Measurements from ENCODE around the gene SDCCAG8.
"Not testable (repeated sequence)": the region's sequence is repeated elsewhere in the genome, so short reads cannot be mapped to it uniquely, and the experiment has no call there.

The SDCCAG8 gene

DNA sequence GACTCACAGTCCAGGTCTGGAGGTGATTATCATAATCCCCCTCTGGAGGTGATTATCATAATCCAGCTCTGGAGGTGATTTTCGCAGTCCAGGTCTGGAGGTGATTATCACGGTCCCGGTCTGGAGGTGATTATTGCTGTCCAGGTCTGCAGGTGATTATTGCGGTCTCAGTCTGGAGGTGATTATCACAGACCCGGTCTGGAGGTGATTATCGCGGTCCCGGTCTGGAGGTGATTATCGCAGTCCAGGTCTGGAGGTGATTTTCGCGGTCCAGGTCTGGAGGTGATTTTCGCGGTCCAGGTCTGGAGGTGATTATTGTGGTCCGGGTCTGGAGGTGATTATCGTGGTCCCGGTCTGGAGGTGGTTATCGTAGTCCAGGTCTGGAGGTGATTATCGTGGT is 76.6 kb downstream of the SDCCAG8 start:
- no peak for DNase-seq (ENCODE audit: low spot score)

DNA sequence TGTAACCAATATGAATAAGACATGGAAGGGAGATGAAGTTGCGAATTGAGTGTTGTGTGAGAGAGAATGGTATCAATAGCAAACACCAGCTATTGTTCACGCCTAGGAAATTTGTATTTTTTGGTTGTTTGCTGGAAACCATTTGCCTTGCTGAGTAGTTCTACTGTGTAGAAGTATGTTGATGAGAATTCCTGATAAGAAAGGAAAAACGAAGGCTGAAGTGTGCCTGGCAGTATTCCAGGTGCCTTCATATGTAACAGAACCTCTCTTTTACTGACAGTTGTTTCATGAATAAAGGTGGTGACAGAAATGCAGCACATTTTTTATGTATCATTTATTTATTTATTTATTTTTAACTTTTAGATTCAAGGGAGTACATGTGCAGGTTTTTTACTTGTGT is 79.5 kb downstream of the SDCCAG8 start:
- no peak for DNase-seq (ENCODE audit: low spot score)

DNA sequence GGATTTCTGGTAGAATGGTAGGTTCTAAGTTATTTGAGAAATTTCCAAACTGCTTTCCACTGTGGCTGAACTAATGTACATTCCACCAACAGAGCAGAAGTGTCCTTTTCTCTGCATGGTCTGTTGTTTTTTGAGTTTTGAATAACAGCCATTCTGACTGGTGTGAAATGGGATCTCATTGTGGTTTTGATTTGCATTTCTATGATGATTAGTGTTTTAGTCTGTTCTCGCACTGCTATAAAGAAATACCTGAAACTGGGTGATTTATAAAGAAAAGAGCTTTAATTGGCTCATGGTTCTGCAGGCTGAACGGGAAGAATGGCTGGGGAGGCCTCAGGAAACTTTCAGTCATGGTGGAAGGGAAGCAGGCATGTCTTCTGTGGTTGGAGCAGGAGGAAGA is 80.3 kb downstream of the SDCCAG8 start:
- DNase-seq (ENCODE audit: low spot score) = no peak

DNA sequence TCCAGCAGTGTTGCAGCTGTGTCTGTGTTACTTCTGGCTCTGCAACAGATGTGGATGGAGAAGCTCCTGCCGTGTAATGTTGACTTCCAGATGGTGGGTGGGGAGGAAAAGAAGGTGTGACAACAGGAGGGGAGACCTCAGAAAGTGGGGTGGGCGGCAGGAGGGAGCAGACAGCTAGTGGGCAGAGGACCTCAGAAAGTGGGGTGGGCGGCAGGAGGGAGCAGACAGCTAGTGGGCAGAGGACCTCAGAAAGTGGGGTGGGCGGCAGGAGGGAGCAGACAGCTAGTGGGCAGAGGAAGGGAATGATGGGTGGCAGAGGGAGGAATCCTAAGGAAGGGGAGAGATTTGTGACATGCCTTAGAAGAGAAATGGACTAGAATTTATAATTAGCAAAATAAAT is 83.0 kb downstream of the SDCCAG8 start:
- not testable (repeated sequence) for DNase-seq (ENCODE audit: low spot score)

DNA sequence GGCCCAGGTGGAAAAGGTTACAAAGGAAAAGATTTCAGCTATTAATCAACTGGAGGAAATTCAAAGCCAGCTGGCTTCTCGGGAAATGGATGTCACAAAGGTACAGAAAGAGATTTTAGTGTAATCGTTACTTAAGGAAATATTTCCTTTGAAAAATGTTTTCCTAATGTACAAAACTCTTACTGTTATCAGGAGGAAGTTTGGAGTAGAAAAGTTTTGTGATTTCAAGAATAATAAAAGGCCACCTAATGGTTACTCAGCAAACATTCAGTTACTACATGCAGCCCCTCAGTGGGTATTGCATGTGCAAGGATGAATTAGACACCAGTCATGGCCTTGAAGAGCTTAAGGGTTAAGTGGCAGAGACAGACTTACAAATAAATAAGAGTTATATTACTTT is 85.2 kb downstream of the SDCCAG8 start:
- no peak for DNase-seq (ENCODE audit: low spot score)

DNA sequence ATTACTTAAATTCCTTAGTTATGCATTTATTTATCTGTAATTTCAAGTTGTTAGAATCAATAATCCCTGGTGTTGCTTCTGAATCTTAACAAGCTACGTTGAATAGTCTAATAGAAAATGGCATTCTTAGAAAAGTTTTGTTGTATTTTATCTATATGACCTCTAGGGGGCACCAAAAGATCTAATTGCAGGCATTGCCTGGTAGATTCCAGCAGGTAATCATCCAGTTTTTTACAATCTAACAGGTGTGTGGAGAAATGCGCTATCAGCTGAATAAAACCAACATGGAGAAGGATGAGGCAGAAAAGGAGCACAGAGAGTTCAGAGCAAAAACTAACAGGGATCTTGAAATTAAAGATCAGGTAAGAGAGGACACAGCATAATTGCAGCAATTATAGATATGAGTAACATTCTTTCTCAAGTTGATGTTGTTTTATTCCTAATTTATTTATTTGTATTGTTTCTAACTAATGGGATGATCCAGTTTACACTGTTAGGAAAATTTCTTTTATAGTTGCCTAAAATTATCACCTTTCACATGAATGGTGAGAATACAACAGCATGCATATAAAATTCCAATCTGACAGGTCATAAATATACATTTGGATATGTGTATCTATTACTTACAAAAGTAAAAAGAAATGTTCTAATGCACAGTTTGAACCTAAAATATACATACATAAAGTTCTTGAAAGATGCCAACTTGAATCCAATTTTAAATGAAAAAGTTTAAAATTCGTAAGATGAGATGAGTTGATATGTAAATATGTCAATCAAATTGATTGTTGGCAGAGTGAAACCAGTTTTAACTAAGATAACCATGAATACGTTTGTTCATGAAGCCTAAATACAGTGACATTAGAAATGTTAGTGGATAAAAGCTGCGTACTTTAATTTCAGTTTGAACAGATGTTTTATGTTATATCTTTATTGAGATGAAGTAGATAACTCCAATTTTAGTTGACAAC is 88.4 kb downstream of the SDCCAG8 start:
- peak; percentile 66 for DNase-seq (ENCODE audit: low spot score)

DNA sequence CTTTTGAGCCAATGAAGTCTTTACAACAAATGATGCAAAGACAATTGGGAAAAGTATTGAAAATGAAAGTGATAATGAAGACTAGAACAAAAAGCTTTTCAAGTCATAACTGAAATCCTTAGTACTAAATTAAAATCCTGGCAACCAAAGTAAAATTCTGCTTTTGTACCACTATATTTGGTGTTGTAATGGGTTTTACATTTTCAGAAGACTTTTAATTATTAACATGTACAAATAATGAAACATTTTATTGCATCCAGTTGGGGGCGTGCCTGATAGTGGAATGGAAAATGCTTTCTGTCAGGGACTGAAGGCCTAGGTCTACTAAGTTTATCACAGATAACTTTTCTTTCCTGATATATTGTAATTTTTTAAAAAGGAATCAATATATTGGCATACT is 89.4 kb downstream of the SDCCAG8 start:
- no peak for DNase-seq (ENCODE audit: low spot score)

DNA sequence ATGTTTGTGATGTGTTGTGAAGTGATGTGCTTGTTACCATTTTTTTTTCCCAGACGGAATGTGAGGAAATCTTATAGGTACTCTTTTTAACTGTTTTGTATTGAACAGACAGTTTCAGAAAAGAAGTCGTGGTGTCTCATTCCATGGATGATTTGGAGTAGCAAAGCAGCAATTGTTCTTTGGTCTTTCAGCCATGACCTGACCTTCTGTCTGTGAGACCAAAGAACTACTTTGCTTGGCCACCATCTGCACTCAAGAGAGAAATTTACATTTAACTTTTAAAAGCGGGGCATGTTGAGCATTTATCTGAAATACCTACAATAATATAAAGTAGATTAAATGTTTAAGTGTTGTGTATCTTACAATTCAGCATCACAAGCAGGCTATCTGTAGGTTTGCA is 90.2 kb downstream of the SDCCAG8 start:
- DNase-seq (ENCODE audit: low spot score) = no peak

DNA sequence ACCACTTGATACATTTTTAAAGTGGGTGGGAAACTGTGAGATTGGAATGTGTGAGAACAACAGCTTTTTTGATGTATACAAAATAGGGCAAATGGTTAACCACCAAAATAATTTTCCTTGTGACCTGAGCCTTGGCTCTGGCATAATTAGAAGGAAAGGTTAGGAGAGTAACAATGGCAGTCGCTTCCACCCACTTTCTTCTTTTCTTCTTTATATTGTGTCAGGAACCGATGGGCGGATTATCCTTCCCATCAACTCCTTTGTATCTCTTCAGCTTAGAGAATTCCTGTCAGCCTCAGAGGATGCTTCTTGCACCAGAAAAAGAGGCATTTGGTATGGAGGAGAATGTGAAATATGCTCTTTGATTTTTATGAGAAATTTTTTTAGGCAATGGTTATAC is 90.6 kb downstream of the SDCCAG8 start:
- DNase-seq (ENCODE audit: low spot score) = no peak

DNA sequence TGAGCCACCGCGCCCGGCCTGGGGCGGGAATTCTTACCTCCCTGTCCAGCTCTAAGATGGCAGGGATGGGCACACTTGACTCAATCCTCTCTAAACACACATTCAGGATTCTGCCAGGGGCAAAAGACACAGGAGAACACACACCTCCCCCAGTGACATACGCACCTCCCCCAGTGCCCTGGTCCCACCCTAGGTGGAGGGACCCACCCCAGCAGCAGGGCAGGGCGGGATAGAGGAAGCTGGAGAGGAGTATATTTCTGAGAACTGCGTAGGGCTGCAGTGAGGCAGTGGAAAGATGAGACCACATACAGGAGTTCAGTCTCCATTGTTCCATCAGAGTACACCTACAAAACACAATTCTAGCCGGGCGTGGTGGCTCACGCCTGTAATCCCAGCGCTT is 92.5 kb downstream of the SDCCAG8 start:
- DNase-seq (ENCODE audit: low spot score) = no peak

DNA sequence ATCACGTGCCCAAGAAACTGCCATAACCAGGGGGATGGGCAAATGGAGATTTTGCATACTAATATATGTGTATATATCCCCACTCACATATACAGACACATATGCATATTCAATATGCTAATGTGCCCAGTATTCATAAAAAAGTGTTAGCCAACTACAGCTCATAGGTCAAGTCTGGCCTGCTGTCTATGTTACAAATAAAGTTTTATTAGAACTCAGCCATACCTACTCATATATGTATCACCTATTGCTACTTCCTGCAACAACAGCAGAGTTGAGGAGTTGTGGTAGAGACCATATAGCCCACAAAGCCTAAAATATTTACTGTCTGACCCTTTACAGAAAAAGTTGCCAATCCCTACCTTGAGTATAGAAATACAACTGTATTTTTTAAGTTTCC is 93.3 kb downstream of the SDCCAG8 start:
- DNase-seq (ENCODE audit: low spot score) = no peak

DNA sequence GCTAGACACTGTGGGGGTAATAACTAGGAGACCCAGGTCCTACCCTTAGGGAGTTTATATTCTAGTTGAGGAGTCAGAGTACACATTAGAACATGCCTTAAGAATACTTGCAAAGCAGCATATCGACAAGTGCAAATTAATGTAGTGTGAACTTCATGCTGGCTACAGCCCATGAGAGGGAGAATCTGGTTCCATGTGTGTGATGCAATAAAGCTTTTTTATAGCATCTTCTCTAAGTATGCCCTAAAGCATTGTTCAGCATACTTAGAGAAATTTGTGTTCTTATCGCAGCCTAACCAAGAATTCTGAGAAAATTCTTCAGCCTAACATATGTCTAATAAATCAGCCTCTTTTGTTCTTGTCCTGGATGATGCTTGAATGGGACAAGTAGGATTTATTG is 95.5 kb downstream of the SDCCAG8 start:
- no peak for DNase-seq (ENCODE audit: low spot score)

DNA sequence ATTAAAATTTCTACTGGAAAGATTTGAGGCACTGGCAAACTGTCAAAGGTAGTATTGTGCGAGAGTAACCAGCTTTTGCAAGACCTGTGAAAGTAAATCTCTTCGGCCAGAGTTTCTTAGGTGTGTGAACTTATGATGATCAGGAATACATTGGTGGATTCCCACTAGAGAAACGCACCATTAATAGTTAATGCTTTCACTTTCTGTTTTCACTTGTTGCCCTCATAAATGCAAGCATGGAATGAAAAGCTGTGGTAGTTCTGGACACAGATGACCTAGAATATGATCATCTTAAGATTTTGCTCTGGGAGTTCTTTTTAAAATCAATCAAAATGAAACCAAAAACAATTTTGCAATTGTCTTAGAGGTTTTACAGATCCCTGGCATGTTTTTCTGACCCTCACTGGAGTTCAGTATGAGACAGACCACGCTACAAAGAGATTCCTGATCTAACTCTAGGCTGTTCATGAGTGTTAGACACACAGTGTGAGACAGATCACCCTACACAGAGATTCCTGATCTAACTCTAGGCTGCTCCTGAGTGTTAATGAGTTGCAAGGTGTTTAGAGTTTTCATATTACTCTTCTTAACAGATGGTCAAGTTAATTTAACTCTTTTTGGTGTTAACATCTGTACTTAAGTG is 98.8 kb downstream of the SDCCAG8 start:
- DNase-seq (ENCODE audit: low spot score) = no peak

DNA sequence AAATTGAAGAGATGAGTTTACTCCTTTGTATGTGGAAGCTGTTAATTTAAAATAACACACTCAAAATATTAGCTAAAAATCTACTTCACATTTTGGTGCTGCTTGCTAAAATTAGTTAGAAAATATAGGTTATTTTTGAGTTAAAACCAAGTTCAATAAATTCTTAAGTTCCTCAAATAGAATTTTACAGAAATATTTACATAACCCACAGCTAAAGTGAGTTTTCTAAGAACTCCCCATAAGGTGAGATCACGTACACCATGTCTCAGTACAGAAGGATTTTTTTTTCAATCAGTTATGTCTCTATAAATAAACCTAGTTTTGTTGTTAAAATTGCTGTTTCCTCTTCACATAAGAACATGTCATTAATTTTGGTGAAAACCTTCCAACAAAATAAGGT is 108.0 kb downstream of the SDCCAG8 start:
- no peak for DNase-seq (ENCODE audit: low spot score)

DNA sequence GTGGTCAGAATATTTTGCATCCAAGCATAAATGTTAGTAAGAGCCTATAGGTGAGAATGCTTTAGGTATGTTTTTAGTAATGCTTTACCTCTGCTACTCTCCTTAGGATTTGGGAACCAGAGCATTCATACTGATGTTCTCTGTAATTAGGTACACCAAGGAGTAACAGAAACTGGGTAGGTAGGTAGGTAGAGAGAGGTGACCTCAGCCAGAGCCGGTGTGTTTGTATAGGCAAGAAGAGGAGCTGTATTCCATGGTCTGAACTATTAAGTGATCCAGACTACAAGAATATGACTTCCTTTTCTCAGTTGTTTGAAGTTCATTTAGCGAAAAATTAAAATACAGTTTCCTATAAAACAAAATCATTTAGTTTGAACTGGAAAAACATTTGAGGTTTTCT is 108.5 kb downstream of the SDCCAG8 start:
- DNase-seq (ENCODE audit: low spot score) = no peak

DNA sequence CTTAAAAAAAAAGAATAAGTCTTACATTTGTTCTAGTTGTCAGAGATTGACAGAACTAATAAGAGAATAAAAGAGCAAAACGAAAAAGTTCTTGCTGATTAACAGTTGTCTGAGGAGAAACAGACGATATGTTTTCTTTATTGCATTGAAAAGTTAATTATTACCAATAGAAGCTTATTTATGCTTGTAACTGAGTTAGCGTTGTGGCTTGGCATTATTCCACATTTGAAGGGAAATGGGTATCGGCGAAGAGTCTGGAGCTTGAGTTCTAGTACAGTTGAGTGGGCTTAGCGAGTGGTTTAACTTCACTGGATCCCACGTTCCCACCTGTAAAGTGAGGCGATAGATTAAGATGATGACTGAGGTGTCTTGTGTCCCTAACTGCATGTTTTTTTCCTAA is 109.0 kb downstream of the SDCCAG8 start:
- peak; percentile 6 for DNase-seq (ENCODE audit: low spot score)

DNA sequence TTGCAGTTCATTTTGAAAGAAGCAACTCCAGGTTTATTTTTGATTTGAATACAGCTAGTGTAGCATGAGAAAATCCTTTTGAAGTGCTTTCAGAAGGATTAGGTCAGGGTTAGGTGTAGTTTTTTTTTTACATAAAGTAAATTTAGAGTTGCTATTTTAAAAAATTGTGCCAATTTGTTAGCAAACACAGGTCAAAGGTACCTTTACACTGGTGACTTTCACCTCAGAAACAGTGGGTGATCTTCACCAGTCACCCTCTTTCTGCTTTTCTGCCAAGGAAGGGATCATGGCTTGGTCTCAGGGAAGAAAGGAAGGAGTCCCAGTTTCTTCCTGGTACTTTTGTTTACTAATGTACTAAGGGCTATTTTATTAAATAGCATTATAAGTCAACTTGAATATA is 111.5 kb downstream of the SDCCAG8 start:
- DNase-seq (ENCODE audit: low spot score) = no peak

DNA sequence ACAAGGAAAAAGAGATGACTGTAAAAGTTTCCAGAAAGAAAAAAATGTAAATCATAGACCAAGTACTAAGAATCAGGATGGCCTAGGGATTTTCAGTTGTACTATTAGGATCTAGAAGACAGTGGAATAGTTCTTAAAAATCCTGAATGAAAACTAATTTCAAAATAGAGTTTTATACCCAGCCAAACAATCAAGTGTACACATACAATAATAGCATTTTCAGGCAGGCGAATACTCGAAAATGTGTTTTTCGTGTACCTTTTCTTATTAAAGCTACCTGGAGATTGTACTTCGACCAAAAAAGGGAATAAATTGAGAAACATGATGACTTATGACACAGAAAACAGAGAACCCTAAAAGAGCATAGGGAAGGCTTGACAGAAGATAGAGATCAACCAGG is 118.6 kb downstream of the SDCCAG8 start:
- DNase-seq (ENCODE audit: low spot score) = no peak

DNA sequence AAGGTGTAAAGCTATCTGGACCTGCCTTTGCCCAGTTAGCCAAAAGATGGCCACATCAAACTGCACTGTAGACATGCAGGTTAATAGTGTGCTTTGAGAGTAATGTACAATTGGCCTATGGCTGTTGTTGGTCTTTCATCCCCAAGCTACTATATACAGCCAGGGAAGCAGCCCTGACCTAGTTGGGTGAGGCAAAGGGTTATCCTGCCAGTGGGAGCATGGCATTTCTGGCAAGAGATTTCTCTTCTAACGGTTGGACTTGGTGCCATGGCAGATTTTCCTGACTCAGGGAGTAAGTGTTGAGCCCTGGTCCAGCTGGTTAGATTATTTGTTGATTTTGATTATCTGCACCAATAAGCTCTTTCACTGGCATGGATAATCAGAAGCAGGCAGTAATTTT is 119.8 kb downstream of the SDCCAG8 start:
- DNase-seq (ENCODE audit: low spot score) = no peak

DNA sequence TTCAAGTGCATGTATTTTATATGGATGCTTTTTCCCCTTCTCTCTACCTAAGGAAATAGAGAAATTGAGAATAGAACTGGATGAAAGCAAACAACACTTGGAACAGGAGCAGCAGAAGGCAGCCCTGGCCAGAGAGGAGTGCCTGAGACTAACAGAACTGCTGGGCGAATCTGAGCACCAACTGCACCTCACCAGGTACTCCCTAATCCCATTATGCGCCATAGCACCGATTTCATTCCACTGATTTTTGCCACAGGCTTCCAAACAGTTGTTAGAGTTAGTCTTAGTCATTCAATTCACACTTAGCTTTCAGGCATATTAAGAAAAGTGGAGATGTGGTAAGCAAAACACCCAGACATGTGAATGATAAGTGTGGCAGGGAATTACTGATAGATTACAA is 122.8 kb downstream of the SDCCAG8 start:
- DNase-seq (ENCODE audit: low spot score) = no peak

DNA sequence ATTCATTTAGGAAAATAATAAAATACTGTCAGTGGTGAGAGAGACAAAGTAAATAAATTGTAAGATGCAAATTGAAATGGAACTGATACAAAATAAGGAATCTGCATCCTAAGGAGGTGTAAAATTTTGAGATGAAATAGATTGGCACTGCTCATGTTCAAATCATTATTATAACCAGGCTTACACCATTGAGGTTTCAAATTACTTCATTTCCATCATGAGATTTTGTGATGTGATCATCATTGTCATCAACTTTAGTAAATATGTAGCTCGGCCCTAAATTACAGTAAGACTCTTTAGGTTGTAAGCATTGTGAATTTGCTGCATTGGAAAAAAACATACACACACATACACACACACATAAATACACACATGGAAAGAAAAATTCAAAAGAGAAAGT is 123.4 kb downstream of the SDCCAG8 start:
- no peak for DNase-seq (ENCODE audit: low spot score)

DNA sequence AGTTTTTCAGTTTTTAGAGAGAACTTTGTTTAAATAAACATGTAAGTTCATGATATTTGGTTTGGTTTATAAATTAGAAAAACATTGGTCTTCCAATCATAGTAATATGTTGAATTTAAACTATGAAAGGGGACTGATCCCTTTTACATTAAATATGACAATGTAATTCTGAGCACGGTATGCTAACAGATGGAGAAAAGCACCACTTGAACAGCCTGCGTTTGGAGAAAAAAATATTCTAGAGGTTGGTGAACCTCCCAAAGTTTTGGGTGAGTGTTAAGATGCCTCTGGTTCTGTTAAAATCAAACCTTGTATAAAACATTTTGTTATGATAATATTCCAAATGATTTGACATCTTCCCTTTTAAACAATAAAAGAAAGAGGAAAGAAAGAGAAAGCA is 123.9 kb downstream of the SDCCAG8 start:
- no peak for DNase-seq (ENCODE audit: low spot score)

DNA sequence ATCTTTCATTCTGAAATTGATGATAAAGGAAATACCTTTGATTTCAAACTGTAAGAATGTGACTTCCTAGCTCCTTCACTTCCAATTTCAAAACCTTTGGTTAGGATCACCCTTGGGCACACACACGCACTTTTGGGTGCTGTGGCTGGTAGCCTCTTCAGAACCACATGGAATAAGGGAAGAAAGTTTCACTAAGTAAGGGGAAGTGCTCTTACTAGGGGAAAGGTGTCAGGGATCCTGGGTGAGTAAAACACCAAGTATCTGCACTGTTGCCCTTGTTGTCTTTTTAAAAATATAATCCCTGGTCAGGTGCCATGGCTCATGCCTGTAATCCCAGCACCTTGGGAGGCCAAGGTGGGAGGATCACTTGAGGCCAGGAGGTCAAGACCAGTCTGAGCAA is 132.4 kb downstream of the SDCCAG8 start:
- DNase-seq (ENCODE audit: low spot score) = no peak

All from SW480 (cell line).